Measurements from ENCODE around the gene EIF5B. TPM values are rescaled to one million over a fixed set of nuclear protein-coding genes. Genes with fewer than 3 reads are reported as not detected.
A peak's percentile ranks its signal among the peaks of the same experiment; 100 is the strongest.
"Not testable (repeated sequence)": the region's sequence is repeated elsewhere in the genome, so short reads cannot be mapped to it uniquely, and the experiment has no call there.

Gene EIF5B
- 100 to 1,000 TPM in 3 of 10 donors, 10 to 100 TPM in 7; 64.5 to 123 (median 91.8) TPM for total RNA-seq
- polyA plus RNA-seq = 100 to 1,000 TPM in 1 of 2 donors, 10 to 100 TPM in 1; 75.1 to 176 TPM
- long read RNA-seq, donor 1, partial matches to known transcripts = 105 of 107 reads
- long read RNA-seq, donor 1, other reads (novel, unspliced or antisense) = 2 of 107 reads
- long read RNA-seq, donor 2, full-length matches to known transcripts = 1 of 142 reads
- long read RNA-seq, donor 2, partial matches to known transcripts = 140 of 142 reads
- long read RNA-seq, donor 2, other reads (novel, unspliced or antisense) = 1 of 142 reads
- long read RNA-seq, donor 3, partial matches to known transcripts = 61 of 62 reads
- long read RNA-seq, donor 3, other reads (novel, unspliced or antisense) = 1 of 62 reads

- peak; percentile 91 to 96 (median 94) for ATAC-seq
- DNase-seq = peak; percentile 95 to 97
- Histone ChIP-seq H3K27ac (peak within 1 kb of the TSS; percentile 55 to 98 (median 89)), H3K4me1 (peaks cover 3 to 57% (median 42%) of the 10 kb centered on the region in 9 donors), H3K9me3 (no peaks in the 10 kb centered on the region), H3K4me3 (peak within 1 kb of the TSS; percentile 66 to 100 (median 90)), H3K27me3 (no peaks in the 10 kb centered on the region), H3K36me3 (peaks cover 0 to 11% (median 5%) of the 10 kb centered on the region in 9 donors)
- TF ChIP-seq CTCF (IDR thresholded peaks at IDR 0.05) = peak; percentile 40 to 89 (median 70)
- intact Hi-C loops (cut with DNase I) = loop anchor here in 9 of 10 donors (1.0 to 10.0 kb wide), 10 partner anchors 51 to 160 kb away; partner anchors contain the start of genes MITD1 (in 7 of the 9), MRPL30 (in 7 of the 9) and REV1 (in 6 of the 9)
- 0% methylated on average over 84 to 87 of the region's 87 CpGs for WGBS, 2 donors
Measured at GRCh38 chr2:99337113-99338028, at the start of gene EIF5B. Gene EIF5B (plus strand): TSS chr2:99337389. CDS start chr2:99337555, 166 bp downstream.

- Histone ChIP-seq H3K9me3 (no peaks in the 10 kb centered on the region), H3K4me3 (no peak overlapping the region), H3K27me3 (no peaks in the 10 kb centered on the region), H3K36me3 (peaks cover 0 to 15% (median 5%) of the 10 kb centered on the region in 9 donors), H3K4me1 (no peaks in the 10 kb centered on the region), H3K27ac (no peak overlapping the region)
- ATAC-seq (peak in 1 of 8 donors; percentile 41), DNase-seq (no peak)
- no peak for TF ChIP-seq CTCF (IDR thresholded peaks at IDR 0.05)
- intact Hi-C loops (cut with DNase I) = no loop called here
- 73 to 94% methylated on average over 2 of the region's 2 CpGs for WGBS, 2 donors
Measured at GRCh38 chr2:99297994-99298393, 39.2 kb upstream of the EIF5B start.

- Histone ChIP-seq H3K27ac (no peak overlapping the region), H3K36me3 (peaks cover 0 to 28% (median 8%) of the 10 kb centered on the region in 9 donors), H3K4me1 (no peaks in the 10 kb centered on the region), H3K4me3 (no peak overlapping the region), H3K9me3 (no peaks in the 10 kb centered on the region), H3K27me3 (no peaks in the 10 kb centered on the region)
- intact Hi-C loops (cut with DNase I) = no loop called here
- TF ChIP-seq CTCF (IDR thresholded peaks at IDR 0.05) = no peak
- WGBS, 2 donors = 96 to 97% methylated on average over 7 of the region's 7 CpGs
- ATAC-seq (no peak), DNase-seq (no peak)
Measured at GRCh38 chr2:99299580-99299979, 37.6 kb upstream of the EIF5B start.

GRCh38 chr2:99301097-99301496, 36.1 kb upstream of the EIF5B start, which contains the start of gene LYG1:
Gene LYG1 (minus strand): TSS chr2:99301197. CDS start chr2:99295670, 5,527 bp downstream.
- not testable (repeated sequence) for H3K4me1 ChIP-seq

More at GRCh38 chr2:99301097-99301496, 36.1 kb upstream of the EIF5B start, which contains the start of gene LYG1:
- H3K27ac ChIP-seq; intact Hi-C loops (cut with DNase I); H3K9me3 ChIP-seq; ATAC-seq; H3K27me3 ChIP-seq; DNase-seq; H3K4me3 ChIP-seq: not testable (repeated sequence)
- 89 to 90% methylated on average over 2 of the region's 2 CpGs for WGBS, 2 donors
- H3K36me3 ChIP-seq = peaks cover 0 to 41% (median 8%) of the 10 kb centered on the region in 9 donors

All from heart right ventricle (tissue), 16 donors.